ENCODE measurements around the gene ASTL.
A peak's percentile ranks its signal among the peaks of the same experiment; 100 is the strongest.

Gene ASTL

DNA sequence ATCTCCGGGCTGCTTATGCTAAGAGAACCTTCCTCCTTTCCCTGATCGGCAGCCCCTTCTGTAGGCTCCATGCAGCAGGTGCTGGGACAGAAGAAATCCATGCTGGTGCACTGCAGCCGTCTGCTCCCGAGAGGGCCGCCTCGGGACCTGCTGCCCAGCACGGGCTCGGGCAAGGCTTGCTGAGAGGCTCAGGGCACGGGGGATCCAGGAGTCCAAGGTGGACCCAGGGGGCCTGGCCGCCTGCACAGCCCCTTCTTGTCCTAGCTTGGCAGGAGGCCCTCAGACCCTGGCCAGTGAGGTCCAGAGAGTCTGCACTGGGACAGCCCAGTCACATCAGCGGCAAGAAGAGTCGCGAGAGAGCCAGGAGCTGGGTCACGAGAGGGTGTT lies 20.2 kb upstream of the ASTL start:
- no peak for DNase-seq

DNA sequence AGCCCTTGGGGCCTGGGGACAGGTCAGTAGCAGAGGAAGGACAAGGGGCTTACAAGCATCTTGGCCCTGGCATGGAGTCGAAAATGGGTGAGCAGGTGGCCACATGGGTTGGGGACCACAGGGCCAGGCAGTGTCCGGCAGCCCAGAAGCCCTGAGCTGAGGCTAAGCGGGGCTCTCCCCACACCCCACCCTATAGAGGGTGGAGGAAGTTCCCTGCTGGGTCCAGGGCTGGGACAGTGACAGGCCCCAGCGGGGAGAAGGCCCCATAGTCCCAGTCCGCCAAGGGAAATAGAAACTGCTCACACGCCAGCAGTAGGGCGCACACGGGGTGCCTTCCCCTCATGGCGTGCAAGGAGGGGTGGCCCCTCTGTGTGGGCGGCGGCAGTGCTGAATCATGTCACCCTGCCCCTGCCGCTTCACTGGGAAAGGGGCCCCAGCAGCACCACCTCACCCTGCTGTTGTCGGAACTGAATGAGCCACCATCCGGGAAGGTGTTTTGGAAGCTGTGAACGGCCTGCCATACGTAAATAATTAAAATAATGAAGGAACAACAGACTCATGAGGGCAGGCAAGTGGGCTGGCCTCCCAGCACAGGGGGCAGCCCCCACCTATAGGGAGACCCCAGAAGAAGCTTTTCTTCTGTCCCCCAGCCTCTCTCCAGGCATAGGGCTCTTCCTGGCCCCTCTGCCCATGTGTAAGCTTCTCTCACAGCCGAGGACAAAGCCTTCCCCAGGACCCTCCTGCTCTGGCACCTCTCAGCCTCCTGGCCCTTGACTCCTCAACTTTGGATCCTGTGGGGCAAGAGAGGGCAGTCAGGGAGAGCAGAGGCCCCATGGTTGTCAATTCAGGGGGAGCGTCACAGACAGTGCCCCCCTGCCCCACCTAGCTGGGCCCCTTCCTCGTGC lies 19.6 kb upstream of the ASTL start:
- no peak for DNase-seq

DNA sequence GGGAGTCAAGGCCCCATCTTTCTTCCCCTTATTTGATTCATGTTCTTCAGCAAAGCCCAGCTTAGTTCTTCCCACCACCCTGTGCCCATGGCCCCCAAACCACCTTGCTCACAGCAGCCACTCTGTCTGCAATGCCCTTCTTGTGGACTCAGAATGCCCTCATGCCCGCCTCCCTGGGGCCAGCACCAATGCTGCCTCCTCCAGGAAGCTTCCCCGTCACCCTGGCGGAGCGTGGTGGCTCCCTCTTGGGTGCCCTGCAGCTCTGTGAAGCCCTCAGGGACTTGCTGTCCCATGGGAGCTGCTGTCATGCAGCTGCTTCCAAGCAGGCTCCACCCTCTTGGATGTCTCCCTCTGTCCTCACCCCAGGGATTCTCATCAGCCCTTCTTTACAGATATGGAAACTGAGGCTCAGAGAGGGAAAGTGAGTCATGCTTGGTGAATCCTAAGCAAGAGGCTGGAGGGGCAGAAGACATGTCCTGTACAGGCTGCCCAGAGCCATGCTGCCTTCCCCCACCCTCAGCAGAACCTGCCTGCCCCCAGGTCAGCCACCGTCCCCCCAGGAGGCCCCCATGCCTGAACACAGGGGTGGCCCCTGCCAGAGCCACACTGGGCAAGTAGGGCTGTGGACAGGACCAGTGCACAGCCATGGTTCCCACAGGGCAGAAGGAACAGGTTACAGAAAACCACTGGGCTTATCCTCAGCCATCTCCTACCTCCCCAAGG lies 18.8 kb upstream of the ASTL start:
- DNase-seq: no peak

DNA sequence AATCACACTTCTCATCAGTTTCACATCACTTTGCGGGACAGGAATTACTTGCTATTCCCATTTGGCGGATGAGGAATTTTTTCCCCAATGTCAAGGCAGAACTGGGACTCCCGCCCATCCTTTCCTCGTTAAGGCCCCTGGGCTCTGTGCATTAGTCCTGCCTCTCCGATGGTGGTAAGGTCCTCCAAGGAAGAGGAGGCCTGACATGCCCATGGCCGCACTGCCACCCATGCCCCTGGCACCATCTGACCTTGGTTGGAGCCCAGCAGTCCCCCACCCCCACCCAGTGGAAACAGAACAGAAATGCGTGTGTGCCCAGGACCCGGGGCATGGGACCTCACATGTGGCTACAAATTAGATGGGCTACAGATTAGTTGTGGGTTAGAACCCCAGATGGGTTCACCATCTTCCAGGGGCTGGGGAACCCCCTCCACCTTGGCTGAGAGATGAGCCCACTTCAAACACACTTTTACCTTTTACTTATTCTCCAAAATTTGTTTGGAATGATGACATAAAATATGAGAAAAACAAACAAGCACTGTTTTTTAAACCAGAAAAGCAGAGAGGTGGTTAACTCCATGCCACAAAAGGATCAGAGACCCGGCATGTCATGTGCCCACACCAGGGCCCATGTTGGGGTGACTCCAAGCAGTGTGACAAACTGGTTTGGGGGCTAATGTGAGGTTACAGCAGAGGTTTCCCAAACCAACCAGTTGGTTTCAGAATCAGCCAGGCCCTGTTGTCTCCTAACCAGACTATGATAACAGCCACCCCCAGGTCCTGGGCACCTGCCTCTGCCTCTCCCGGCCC lies 17.9 kb upstream of the ASTL start:
- no peak for DNase-seq

DNA sequence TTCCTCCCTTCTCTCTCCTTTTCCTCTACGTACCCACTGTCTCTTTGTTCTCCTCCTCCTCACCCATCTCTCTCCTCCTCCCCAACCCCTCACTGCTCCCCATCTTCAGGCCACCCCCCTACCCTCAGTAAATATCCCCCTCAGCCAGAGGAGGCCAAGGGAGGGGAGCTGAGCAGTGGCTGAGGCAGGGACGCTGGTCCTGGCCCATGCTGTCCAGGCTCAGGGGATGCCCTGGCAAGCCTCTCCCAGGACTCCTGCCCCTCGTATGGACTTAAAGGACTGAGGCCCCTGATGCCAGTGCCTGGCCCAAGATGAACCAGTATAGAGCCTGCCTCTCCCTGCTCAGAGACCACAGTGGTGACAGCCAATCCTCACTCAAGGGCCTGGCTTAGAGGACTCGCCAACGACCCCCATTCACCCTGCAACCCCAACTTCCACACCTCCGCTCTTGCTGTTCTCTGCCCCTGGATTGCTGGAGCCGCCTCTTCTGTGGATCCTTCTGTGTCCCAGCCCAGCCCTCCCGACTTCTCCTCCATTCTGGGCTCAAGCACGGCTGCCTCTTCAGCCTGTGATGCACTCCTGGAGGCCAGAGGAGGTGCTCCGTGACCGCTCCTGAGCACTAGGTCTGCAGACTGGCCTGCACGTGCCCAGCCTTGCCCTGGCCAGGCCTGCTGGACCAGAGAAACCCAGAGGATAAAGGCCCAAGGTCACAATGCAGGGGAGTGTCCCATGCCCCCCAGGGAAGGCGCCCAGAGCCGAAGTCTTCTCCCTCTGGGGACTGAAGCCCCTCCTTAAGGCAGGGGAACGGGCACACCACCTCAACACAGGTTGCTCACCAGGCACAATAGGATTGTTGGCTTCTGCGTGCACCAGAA lies 16.4 kb upstream of the ASTL start:
- no peak for DNase-seq

DNA sequence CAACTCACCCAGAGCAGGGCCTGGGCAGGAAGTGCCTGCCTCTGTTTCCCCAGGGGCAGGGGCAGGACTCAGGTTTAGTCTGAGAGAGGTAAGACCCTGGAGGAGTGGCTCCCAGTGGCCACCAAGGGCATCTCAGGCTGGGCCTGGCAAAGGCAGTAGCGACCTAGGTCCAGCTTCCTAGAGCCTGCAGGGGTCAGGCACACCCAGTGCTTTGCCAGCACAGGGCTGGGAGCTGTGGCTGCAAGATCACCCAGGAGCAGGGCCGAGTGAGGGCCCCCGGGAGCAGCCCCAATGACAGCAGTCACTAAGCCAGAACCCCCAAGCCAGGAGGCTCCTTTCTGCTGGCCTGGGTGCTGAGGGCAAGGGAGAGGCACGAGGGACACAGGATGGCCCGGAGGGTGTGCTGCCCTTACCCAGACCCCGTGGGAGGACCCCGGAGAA lies 15.7 kb upstream of the ASTL start:
- DNase-seq: no peak

DNA sequence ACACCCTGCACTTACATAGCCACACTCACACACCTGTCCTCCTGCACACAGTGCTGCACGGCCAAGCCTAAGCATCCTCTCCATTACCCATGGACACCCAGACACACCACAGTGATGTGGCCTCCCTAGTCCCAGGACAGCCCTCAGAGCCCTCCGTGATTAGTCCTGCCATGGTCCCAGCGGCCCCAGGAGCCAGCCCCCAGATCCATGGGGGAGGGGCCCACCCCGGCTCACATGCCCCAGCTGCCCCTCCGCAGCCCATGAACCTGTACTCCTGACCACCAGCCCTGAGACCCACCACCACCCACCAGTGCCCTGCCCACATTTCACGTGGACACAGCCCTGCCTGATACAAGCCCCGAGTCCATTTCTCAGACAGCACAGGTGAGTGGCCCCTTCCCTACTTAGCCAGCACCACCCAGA lies 15.0 kb upstream of the ASTL start:
- DNase-seq: no peak

DNA sequence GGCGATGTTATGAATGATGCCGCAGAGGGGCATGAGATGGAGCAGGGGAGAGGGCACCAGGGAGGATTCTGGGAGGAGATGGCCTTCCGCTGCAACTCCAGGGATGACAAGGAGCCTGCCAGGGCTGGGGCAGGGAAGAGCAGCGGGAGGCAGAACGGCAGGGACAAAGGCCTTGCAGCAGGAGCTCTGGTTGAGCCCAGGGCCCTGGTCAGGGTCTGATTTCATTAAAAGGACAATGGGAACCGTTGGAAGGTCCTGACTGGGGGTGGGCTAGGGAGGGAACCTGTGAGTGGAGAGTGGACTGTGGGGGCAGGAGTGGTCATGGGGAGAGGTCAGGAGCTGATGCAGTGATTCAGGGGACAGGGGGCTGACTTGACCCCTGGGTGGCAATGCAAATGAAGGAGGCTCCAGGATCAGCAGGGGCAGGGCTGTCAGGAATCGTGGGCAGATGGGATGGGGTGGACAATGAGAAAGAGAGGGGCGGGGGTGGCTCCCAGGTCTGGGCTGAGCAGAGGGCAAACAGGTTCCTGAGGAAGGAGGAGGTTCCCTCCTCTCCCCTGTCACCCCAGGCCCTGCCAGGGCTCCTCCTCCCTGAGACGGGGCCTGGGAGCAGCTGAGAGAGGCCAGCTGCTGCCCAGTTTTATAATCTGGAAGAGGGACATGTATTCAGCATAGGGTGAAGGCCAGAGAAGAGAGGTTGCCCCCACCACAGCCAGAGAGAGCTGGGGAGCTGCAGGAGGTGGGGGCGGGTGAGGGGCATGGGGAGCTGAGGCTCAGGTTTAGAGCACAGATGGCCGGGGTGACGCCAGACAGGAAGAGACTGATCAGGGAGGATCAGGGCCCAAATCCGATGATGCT lies 14.2 kb upstream of the ASTL start:
- no peak for DNase-seq

DNA sequence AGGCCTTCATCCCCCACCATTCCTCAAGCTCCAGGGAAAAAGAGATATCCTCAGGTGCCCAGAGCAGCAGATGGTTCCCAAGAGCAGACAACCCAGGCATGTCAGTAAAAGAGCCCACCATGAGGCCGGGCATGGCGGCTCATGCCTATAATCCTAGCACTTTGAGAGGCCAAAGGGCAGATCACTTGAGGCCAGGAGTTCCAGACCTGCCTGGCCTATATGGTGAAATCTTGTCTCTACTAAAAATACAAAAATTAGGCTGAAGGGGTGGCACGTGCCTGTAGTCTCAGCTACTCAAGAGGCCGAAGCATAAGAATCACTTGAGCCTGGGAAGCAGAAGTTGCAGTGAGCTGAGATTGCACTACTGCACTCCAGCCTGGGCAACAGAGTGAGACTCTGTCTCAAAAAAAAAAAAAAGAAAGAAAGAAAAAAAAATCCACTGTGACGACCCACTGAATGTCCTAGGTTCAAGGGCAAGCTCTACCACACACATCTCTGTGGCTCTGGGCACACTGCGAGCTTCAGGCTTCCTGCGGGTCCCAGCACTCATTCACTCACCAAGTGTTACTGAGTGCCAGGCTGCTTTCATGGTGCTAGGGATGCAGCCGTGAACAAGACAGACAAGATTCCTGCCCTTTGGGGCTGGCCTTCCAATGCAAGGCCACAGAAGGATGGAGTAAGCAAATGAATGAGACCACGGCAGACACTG lies 13.4 kb upstream of the ASTL start:
- no peak for DNase-seq

DNA sequence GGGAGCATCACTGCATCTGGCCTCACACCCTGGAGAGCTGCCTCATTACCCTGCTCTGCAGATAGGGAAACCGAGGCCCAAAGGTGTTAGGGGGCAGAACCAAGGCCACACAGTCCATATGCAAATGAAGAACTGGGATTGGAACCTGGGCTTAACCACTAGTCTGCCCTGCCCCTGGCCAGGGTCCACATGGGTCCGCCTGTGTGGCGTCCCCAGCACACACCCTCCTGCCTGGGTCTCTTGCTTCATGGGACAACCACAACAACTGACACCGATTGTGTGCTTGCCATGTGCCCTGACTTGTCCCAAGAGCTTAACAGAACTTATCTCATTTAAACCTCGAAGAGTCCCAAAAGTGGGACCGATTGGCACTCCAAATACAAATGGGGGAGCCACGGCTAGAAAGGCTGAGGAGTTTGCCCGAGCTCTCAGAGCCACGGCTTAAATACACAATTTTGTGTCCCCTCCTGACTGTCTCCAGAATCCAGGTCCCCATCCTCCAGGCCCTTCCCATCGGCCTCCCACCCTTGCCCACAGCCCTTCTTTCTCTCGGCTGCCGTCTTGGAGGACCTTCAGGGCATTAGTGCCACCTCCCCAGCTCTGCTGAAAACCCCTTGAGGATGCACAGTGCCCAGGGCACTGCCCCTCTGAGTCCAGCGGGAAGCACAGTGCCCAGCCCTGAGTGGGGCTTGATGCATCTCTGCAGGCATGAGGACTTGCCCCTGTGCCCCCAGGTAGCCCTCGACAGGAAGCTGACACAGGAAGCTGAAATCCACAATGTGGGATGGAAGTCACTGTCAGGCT lies 12.7 kb upstream of the ASTL start:
- DNase-seq: no peak

DNA sequence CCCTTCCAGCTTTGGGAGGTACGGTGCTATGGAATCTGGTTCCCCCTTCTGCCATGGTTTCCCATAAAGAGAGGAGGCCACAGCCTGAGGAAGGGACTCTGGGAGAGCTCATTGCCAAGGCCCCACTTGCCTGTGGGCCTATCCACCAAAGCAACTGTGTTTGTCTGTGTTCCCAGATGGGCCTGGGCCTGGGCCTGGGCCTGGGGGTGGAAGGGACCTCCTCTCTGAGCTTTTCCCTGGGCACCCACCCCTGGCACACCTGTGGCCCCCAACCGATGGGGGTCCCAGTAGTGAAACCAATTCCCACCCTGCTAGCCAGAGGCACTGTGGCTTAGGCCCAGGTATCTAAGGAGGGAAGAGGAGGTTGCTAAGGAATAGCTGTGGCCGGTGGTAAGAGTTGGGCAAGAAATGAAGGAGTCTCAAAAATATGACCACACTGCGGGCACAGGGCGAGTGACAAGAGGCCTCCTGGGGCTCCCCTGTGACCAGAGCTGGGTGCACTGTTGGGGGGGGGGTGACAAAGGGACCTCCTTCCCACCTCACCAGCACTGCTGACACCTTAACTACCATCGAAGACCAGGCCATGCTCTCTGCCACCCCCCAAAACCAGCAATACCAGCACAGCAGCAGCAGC lies 11.8 kb upstream of the ASTL start:
- DNase-seq: no peak

DNA sequence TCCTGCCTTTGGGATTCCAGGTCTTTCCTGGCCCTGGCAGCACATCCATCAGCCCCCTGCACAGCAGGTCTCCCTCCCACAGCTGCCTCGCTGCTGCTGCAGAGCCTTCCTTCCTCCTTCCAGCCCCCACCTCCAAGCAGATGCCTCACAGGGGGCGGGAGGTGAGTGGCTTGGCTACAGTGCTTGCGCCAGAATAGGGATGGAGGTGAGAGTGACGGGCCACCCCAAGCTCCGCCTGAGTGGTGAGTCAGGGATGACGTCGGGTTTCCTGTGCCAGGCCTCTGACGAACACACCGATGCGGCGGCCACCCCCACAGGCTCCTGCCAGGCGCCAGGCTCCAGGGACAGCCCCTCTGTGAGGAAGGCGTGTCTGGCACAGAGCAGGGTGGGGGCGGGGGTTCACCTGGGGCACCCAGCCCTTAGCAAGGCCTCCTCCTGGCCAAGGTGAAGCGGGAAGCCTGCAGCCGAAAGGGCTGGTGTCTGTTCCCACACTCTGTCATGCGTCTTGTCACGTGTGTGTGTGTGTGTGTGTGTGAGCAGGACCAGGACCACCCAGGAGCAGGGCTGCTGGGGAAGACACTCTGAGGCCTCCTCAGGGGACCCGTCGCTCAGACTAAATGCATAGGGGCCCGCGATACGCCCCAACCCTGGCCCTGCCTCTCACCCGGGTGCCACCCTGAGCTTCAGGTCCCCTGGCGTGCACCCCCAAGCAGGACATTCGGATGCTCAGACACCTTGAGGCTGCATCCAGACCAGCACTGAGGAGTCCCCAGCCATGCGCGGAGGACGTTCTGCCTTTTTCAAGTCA lies 10.3 kb upstream of the ASTL start:
- DNase-seq: peak; percentile 89

DNA sequence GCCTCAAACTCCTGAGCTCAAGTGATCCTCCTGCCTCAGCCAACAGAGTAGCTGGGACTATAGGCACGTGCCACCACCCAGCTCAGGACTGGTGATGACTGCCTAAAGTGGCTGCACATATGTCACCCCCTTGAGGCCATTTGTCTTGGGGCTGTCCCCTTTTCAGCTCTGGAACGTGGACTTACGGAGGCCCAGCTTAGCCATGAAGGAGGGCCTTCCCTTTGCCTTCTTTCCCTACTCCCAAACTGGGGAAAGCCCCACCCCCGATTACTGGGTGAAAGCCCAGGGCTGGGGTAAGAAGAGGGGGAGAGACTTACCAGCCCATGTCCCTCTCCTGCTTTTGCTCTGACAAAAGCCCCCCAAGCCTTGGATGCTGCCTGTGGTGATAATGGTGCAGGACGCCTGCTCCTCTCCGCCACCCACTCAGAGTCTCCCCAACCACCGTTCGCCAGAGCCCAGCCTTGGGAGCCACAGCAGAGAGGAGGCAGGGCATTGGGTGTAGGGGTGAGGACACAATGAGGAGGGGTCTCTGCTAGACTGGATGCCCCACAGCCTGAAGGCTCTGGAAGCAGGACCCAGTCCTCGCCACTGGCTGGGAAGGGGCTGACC lies 9.4 kb upstream of the ASTL start:
- no peak for DNase-seq

DNA sequence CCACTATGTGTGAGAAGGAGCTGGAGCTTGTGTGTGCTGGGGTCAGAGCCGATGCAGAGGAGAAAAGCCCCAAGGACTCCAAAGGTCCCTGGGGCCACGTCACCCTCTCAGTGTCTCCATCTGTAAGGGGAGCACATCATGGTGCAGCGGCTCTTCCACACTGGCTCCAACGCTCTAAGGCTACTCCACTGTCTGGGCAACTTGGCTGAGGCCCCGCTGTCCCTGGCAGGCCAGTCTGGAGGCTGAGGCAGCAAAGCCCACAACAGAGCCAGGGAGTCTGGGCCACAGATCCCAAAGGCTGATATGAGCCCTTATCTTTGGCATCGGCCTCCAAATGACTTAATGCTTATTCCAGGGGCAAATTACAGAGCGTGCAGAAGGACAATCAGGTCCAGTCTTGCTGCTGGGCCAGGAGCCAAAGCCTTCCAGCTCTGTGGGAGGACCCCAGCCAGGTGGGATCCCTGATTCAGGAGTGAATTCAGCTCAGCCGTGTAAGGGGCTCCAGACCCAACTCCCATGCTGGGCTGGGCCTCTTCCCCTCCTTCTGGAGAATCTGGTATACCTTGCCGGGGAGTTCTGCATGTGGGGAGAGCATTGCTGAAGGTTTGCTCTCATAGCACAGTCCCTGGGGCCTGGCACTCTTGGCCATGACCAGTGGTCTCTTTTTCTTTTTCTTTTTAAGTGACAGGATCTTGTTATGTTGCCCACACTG lies 8.7 kb upstream of the ASTL start:
- DNase-seq: no peak

DNA sequence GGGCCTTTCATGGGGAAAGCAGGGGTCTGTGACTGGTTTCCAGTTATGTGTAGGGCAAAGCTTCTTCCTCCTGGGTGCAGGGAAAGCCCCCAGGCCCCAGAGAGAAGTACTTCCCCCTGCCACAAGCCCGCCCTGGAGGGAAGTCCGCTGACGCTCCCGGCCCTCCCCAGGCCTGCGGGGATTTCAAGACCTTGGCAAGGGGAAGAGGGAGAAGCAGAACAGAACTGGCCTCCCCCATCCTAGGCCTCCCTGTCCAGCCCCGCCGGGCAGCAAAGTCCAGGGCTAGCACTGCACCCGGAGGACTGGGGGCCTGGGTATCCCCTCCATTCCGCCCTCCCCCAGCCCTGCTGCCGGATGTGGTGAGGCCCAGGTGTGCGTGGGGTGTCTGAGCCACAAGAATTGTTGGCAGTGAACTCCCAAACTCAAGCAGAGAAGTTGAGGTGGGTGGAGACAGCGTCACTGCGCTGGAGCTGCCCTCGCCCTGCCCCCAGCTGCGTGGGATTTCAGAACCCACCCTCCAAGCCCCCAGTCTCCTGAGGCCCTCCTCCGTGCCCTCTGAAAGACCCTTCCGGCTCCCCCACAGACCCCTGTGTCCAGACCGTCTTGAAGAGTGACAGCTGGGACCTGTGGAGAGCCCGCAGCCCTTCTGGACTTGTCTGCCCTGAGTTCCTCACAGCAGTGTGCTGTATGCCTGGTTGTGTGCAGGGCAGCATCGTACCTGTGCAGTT lies 8.0 kb upstream of the ASTL start:
- no peak for DNase-seq

DNA sequence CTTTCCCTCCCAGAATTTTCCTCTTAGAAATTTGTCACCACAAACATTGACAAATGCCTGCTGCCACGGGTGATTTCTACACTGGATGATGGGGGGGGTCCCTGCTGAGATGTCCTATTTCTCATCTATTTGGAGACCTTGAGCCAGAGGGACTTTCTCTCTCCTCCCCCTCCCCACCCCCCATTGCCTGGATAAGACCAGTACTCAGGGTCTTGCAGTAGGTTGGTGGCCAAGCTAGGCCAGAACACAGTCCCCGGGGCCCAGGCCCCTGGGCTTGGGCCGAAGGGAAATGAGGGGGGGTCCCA lies 7.5 kb upstream of the ASTL start:
- no peak for DNase-seq
